HG02852 (cell line): Measurements from ENCODE around the gene WDR12.
"Not testable (repeated sequence)": the region's sequence is repeated elsewhere in the genome, so short reads cannot be mapped to it uniquely, and the experiment has no call there.

Experiments used
- ATAC-seq: cut with Tn5 transposase; IDR thresholded peaks from one replicate; pipeline ENCODE4 v1.9.1; 2021; ENCODE audit warnings: mild to moderate bottlenecking, moderate library complexity; ENCODE audit not compliant: unreplicated experiment

WDR12 gene

DNA sequence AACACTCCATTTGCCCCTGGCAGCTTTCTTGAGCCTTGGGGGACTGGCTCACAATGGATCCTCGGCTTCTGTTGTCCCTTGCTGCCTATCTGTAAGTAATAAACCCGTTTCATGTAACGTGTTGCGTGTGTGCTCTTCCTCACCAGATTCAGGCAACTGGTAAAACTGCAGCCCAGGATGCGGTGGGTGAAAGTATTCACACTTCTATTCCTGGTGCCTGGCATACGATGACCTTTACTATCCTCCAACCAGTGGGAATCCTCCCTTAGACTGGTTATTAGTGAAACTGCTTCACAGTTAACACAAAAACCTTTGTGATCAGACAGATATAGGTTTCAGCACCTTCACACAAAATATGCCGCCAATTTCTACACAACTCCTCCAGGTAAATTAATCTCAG, 26.3 kb downstream of the WDR12 start:
- ATAC-seq = no peak

DNA sequence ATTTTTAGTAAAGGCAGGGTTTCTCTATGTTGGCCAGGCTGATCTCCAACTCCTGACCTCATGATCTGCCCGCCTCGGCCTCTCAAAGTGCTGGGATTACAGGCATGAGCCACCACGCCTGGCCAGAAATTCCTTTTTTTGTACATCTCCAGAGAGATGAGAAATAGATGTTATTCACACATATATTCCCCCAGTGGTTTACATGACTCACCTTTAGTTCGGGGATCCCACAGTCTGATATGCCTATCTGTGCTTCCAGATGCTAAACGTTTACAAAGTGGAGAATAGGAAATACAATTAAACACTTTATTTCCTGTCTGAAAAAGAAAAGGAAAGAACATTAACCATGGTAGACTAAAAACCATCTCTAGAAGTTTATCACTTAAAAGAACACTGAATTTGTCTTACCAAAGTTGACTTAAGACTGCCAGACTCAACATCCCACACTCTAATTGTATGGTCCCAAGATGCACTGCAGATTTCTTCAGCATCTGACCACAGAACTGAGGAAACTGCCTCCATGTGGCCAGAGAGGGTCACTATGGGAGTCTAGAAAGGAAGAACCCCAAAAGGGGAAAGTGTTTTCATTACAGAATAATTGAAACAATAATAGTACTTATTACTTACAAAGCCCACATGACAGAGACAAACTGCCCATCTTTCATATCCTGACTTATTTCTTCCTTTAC, 27.3 kb downstream of the WDR12 start:
- ATAC-seq = no peak

DNA sequence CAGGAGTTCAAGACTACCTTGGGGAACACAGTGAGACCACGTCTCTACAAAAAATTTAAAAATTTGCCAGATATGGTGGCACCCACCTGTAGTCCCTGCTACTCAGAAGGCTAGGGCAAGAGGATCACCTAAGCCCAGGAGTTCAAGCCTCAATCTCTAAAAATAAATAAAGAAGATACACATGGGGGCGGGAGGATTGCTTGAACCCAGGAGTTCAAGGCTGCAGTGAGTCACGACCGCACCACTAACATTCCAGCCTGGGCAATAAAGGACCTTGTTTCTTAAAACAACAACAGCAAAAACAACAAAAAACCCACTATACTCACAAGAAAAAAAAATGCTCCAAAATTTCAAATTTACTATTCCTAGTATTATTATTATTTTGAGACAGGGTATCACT, 29.9 kb downstream of the WDR12 start:
- ATAC-seq = no peak

- no peak for ATAC-seq
These were observed 33.8 kb downstream of the WDR12 start for GRCh38 chr2:202877699-202878098.

DNA sequence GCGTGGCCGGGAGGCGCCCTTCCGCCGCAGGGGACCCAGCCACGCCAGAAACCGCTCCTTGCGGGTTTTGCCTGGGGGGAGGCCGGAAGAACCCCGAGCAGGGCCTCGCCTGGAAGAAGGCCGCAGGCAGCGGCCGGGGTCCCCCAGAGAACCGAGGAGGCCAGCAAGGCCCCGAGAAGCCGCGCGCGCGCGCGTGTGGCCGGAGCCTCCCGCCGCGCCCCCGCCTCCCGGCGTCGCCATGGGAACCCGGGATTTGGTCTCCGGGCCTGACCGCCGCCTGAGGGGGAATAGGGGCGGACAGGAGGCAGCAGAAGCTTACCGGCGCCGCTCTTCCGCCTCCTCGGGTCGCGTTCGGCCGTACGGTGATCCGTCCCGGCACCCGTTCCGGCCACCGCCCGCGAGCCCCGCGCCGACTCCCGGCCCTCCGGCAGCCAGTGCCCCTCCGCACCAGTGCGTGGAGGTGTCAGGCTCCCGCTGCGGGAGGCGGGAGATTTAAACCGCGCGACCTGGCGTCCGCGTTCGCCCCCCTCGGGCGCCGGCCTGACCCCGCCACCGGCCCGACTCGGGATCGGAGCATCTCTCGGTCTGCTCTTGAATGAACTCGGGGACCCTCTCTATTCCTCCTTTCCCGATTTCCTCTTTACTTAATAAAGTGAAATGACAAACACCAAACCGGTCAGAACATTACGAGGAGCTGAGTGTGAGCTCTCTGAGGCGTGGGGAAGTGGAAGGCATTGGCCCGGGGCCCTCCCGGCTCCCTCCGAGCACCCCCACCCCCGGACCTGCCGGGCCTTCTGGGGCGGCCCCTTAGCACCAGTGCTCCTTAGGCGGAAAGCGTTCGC, 40.0 kb downstream of the WDR12 start, which contains the start of gene ICA1L:
TSS of gene ICA1L (minus strand) at position 467 of the 842 bp plus-strand sequence. CDS start 42,757 bp downstream, outside the sequence.
- ATAC-seq = peak; percentile 56

GRCh38 chr2:202870431-202871299, 40.8 kb downstream of the WDR12 start:
- ATAC-seq = peak; percentile 75

DNA sequence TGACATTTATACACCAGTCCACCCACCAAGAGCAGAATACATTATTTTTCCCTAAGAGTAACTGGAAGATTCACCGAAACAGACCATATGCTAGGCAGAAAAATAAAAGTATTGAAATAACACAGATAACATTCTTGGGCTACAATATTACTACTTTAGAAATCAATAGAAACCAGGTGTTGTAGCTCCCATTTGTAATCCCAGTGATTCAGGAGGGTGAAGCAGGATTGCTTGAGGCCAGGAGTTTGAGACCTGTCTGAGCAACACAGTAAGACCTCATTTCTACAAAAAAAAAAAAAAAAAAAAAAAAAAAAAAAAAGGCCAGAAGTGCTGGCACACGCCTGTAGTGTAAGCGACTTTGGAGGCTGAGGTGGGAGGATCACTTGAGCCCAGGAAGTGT, 49.5 kb downstream of the WDR12 start:
- ATAC-seq = no peak

- no peak for ATAC-seq
These were observed 52.9 kb downstream of the WDR12 start for GRCh38 chr2:202858601-202859000.

GRCh38 chr2:202849343-202849742, 62.1 kb downstream of the WDR12 start:
- ATAC-seq = not testable (repeated sequence)

- no peak for ATAC-seq
These were observed 62.7 kb downstream of the WDR12 start for GRCh38 chr2:202848813-202849212.

DNA sequence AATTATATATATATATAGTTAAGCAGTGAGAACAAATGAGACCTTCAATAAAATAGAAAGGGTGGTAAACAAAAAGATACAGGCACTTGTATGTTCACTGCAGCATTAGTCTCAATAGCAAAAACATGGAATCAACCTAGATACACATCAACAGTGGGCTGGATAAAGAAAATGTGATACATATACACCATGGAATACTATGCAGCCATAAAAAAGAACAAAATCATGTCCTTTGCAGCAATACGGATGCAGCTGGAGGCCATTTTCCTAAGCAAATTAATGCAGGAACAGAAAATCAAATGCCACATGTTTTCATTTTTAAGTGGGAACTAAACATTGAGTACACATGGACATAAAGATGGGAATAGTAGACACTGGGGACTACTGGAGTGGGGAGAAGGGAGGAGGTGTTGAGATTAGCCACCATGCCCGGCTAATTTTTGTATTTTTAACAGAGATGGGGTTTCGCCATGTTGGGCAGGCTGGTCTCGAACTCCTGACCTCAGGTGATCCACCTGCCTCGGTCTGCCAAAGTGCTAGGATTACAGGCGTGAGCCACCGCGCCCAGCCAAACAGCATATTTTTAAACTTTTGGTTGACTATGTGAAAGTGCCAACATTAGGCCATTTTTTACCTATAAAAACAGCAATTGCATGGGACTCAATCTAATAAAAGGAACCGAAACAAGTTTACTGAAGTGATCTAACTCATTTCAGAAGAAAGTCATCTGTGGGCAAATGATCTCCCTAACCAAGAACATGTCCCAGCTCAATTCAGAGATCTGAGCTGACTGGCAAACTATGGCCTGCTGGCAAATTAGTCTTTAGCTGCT, 63.6 kb downstream of the WDR12 start:
- no peak for ATAC-seq

- ATAC-seq = no peak
These were observed 66.8 kb downstream of the WDR12 start for GRCh38 chr2:202844656-202845055.

DNA sequence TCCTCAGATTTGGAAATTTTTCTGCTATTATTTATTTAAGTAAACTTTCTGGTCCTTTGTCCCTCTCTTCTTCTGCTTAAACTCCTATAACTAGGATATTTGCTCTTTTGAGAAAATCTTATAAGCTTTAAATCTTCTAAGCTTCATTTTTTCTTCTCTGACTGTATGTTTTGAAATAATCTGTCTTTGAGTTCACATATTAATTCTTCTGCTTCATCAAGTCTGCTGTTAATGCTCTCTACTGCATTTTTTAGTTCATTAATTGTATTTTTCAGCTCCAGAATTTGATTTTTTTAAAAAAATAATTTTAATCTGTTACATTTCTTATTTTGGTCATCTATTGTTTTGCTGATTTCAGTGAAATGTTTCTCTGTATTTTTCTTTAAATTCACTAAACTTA, 68.8 kb downstream of the WDR12 start:
- no peak for ATAC-seq

GRCh38 chr2:202841090-202841867, 70.2 kb downstream of the WDR12 start:
- ATAC-seq = no peak

DNA sequence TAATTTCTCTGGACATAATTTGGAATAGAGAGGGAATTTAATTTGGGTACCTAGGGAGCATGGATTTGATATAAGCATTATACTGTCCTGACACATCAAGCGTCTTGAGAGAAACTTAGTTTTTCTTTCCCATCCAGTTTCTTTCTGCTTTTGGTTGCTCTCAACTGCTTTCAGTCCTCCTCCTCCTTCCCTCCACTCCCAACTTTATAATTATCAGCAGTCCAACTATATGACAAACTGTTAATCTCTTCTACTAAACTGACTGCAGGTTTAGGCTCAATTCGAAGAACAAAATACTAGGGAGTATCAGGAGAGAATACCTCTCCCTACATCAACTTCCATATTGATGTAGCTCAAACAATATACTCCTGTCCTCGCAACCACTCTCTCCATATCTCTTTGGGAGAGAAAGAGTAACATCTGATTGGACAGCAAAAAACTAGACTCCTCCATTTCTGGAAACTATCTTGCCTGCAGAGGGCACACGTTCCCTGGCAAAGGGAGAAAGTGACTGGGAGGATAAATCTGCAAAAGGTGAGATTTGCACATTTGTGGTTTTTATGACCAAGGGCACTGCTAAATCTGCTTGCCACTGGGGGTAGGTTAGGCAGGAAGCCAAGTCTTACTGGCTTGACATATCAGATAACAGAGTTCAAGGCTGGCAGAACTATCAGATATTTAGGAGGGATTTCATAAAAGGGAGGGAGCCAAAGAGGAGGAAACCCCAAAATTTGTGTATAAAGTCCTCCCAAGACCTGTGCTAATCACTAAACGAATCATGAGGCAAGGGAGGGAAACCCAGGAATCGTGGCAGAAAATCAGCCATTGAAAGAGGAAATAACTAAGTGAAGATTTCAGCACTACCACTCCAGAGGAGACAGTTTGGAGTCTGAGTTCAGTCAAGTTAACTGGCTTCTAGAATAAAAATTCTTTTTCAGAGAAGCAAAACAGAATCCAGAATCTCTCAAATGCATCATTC, 79.9 kb downstream of the WDR12 start:
- ATAC-seq = no peak

DNA sequence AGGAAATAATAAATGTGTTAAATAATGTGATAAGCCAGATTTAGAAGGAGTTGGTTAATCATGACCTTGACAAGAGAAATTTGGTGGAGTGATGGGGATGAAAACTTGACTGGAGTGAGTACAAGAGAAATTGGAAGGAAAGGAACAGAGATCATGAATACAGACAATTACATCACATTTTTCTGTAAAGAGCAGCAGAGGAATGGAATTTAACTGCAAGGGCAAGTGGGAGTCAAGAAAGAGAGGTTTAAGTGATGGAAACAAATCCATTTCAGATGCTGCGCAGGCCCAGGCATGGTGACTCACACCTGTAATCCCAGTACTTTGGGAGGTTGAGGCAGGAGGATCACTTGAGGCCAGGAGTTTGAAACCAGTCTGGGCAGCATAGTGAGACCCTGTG, 86.6 kb downstream of the WDR12 start:
- ATAC-seq = no peak
